GM12892 (cell line): ENCODE results near the gene SERP2.

Experiments used
- POLR2A ChIP-seq: IDR thresholded peaks from 2 replicates; pipeline ENCODE4 v1.6.1; 2011; ENCODE audit warnings: low read depth, low read length, control low read depth
- POLR2AphosphoS5 ChIP-seq: IDR thresholded peaks from 2 replicates; pipeline ENCODE4 v1.6.1; 2011; ENCODE audit warnings: low read depth, low read length, control low read depth

- TF ChIP-seq POLR2AphosphoS5: no peak
- no peak for TF ChIP-seq POLR2A
These were observed 59.0 kb downstream of the SERP2 start for GRCh38 chr13:44432650-44433049.
